Endothelial cell of hepatic sinusoid (primary cell): ENCODE results near the gene RPS6KB2.
"Not testable (repeated sequence)": the region's sequence is repeated elsewhere in the genome, so short reads cannot be mapped to it uniquely, and the experiment has no call there.

Source experiments
- in situ Hi-C: cut with HindIII; loops from 2 replicates; pipeline ENCODE4 v1.10.0; 2017; ENCODE audit warnings: low sequenced_read_pairs

The RPS6KB2 gene

GRCh38 chr11:67463680-67464410, 35.6 kb downstream of the RPS6KB2 start:
- in situ Hi-C loops, result no loop called here

GRCh38 chr11:67464411-67465188, 36.3 kb downstream of the RPS6KB2 start:
- in situ Hi-C loops, result no loop called here

GRCh38 chr11:67465189-67465510, 36.9 kb downstream of the RPS6KB2 start:
- in situ Hi-C loops, result no loop called here

- in situ Hi-C loops, result not testable (repeated sequence)
Observed at GRCh38 chr11:67465530-67465929, 37.2 kb downstream of the RPS6KB2 start.

GRCh38 chr11:67466367-67466766, 38.1 kb downstream of the RPS6KB2 start:
- in situ Hi-C loops, result no loop called here

- in situ Hi-C loops, result no loop called here
Observed at GRCh38 chr11:67466962-67467771, 38.9 kb downstream of the RPS6KB2 start.

GRCh38 chr11:67468056-67468455, 39.8 kb downstream of the RPS6KB2 start:
- in situ Hi-C loops, result no loop called here

- in situ Hi-C loops, result no loop called here
Observed at GRCh38 chr11:67468456-67468758, 40.1 kb downstream of the RPS6KB2 start.

- in situ Hi-C loops, result no loop called here
Observed at GRCh38 chr11:67468759-67469507, 40.6 kb downstream of the RPS6KB2 start, which contains the start of gene TMEM134. TMEM134 (minus strand) TSS chr11:67469251; CDS start chr11:67469192, 59 bp downstream.

GRCh38 chr11:67469508-67469811, 41.2 kb downstream of the RPS6KB2 start:
- in situ Hi-C loops, result no loop called here

- in situ Hi-C loops, result no loop called here
Observed at GRCh38 chr11:67470337-67471002, 42.2 kb downstream of the RPS6KB2 start.

GRCh38 chr11:67472882-67473281, 44.6 kb downstream of the RPS6KB2 start:
- in situ Hi-C loops, result no loop called here

- in situ Hi-C loops, result not testable (repeated sequence)
Observed at GRCh38 chr11:67476692-67477091, 48.4 kb downstream of the RPS6KB2 start.

- in situ Hi-C loops, result not testable (repeated sequence)
Observed at GRCh38 chr11:67477344-67478050, 49.2 kb downstream of the RPS6KB2 start.

- in situ Hi-C loops, result no loop called here
Observed at GRCh38 chr11:67482275-67482826, 54.1 kb downstream of the RPS6KB2 start.

GRCh38 chr11:67482827-67483798, 54.8 kb downstream of the RPS6KB2 start, which contains the start of gene AIP:
AIP (plus strand) TSS chr11:67483026; CDS start chr11:67483159, 133 bp downstream.
- in situ Hi-C loops, result no loop called here

- in situ Hi-C loops, result no loop called here
Observed at GRCh38 chr11:67483831-67484665, 55.8 kb downstream of the RPS6KB2 start.
